Erythroblast (primary cell): Measurements from ENCODE around the gene SPAG9.

Experiments used
- GATA1 ChIP-seq: IDR thresholded peaks from 2 replicates; pipeline ENCODE4 v1.6.1; 2011; ENCODE audit warnings: low read depth, mild to moderate bottlenecking, control low read depth, low read length, moderate library complexity
- POLR2A ChIP-seq: IDR thresholded peaks from 2 replicates; pipeline ENCODE4 v1.6.1; 2011; ENCODE audit warnings: mild to moderate bottlenecking, low read length

DNA sequence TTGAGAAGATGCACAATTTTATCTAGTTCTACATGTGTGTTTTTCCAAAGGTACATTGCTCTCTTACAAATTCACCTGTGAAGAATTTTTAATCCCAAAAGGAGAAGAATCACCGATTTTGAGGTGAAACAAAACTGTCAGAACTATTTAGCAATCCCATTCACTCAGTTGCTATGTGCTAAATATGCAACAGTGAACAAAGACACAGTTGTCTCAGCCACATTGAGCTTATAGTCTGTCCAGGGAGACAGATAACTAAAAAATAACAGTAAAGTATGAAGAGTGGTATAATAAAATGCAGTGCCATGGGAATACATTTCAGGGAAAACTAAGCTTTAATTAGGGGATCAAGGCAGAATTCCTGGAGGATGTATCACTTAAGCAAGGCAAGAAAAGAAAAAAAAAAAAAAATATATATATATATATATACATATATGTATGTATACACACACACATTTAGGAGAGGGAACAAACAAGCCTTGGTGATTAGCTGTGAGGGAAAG is 110.4 kb downstream of the SPAG9 start:
- TF ChIP-seq POLR2A (no peak), GATA1 (no peak)
